HepG2 (cell line): Measurements from ENCODE around the gene TRAPPC4. TPM values are rescaled to one million over a fixed set of nuclear protein-coding genes. Genes with fewer than 3 reads are reported as not detected.

Experiments used
- ATF1 ChIP-seq: IDR thresholded peaks from 2 replicates; pipeline ENCODE4 v1.6.1; 2016; ENCODE audit warnings: mild to moderate bottlenecking, control low read depth
- BATF2 ChIP-seq: sonication (generic); formaldehyde crosslinking; IDR thresholded peaks from 2 replicates; pipeline ENCODE4 v1.8.0; 2022; ENCODE audit warnings: mild to moderate bottlenecking, missing genetic modification reagents, moderate library complexity
- EEA1 ChIP-seq: sonication (generic); formaldehyde crosslinking; IDR thresholded peaks from 2 replicates; pipeline ENCODE4 v1.5.1; 2020; ENCODE audit warnings: mild to moderate bottlenecking, missing genetic modification reagents, borderline replicate concordance
- ELF4 ChIP-seq: sonication (generic); formaldehyde crosslinking; IDR thresholded peaks from 2 replicates; pipeline ENCODE4 v1.5.0; 2020; ENCODE audit warnings: missing genetic modification reagents, mild to moderate bottlenecking, moderate library complexity, borderline replicate concordance
- HNRNPH1 ChIP-seq: fragments of 200-400 bp; formaldehyde crosslinking; optimal IDR thresholded peaks from 2 replicates; pipeline ENCODE3; 2017; ENCODE audit warnings: mild to moderate bottlenecking, low read depth, low read length
- KDM6A ChIP-seq: IDR thresholded peaks from 2 replicates; pipeline ENCODE4 v1.6.1; 2016; ENCODE audit warnings: low read depth
- MED8 ChIP-seq: sonication (generic); formaldehyde crosslinking; IDR thresholded peaks from 2 replicates; pipeline ENCODE4 v1.8.1; 2023; ENCODE audit warnings: mild to moderate bottlenecking, missing genetic modification reagents; ENCODE audit not compliant: insufficient replicate concordance
- NAIF1 ChIP-seq: sonication (generic); formaldehyde crosslinking; IDR thresholded peaks from 2 replicates; pipeline ENCODE4 v1.5.0; 2020; ENCODE audit warnings: mild to moderate bottlenecking, missing genetic modification reagents, borderline replicate concordance
- NFE2L1 ChIP-seq: sonication (generic); formaldehyde crosslinking; IDR thresholded peaks from 2 replicates; pipeline ENCODE4 v1.4.0; 2020; ENCODE audit warnings: missing genetic modification reagents, mild to moderate bottlenecking, borderline replicate concordance
- PCBP2 ChIP-seq: fragments of 200-400 bp; formaldehyde crosslinking; optimal IDR thresholded peaks from 2 replicates; pipeline ENCODE3; 2018; ENCODE audit warnings: low read length, low read depth; ENCODE audit not compliant: poor library complexity, severe bottlenecking
- PHF21A ChIP-seq: sonication (generic); formaldehyde crosslinking; IDR thresholded peaks from 2 replicates; pipeline ENCODE4 v1.5.0; 2020; ENCODE audit warnings: mild to moderate bottlenecking, missing genetic modification reagents
- POLR2AphosphoS5 ChIP-seq: IDR thresholded peaks from 2 replicates; pipeline ENCODE4 v1.6.1; 2012; ENCODE audit warnings: low read depth, low read length
- REST ChIP-seq, 2 experiments: IDR thresholded peaks; 2 replicates each; pipeline ENCODE4 v1.6.1; 2011 to 2012; ENCODE audit warnings: low read length in 2 of 2, borderline replicate concordance in 1 of 2, low read depth in 1 of 2, mild to moderate bottlenecking in 1 of 2, moderate library complexity in 1 of 2
- RNF2 ChIP-seq: fragments of 450-650 bp; conservative IDR thresholded peaks from 2 replicates; pipeline ENCODE4 v1.6.1; 2016; ENCODE audit warnings: low read depth
- SP2 ChIP-seq: sonication (generic); formaldehyde crosslinking; IDR thresholded peaks from 2 replicates; pipeline ENCODE4 v1.5.1; 2020; ENCODE audit warnings: mild to moderate bottlenecking, missing genetic modification reagents
- SRF ChIP-seq: IDR thresholded peaks from 2 replicates; pipeline ENCODE4 v1.6.1; 2011; ENCODE audit warnings: mild to moderate bottlenecking, low read depth, low read length, moderate library complexity
- THAP11 ChIP-seq: IDR thresholded peaks from 2 replicates; pipeline ENCODE4 v1.6.1; 2016; ENCODE audit warnings: missing biosample characterization, missing genetic modification reagents
- ZKSCAN1 ChIP-seq: fragments of 150-350 bp; IDR thresholded peaks from 2 replicates; pipeline ENCODE4 v1.6.1; 2014; ENCODE audit warnings: low read length
- ZKSCAN5 ChIP-seq: sonication (generic); formaldehyde crosslinking; IDR thresholded peaks from 2 replicates; pipeline ENCODE4 v1.5.1; 2020; ENCODE audit warnings: mild to moderate bottlenecking, missing genetic modification reagents
- ZNF136 ChIP-seq: sonication (generic); formaldehyde crosslinking; IDR thresholded peaks from 2 replicates; pipeline ENCODE4 v1.8.1; 2022; ENCODE audit warnings: low read depth, mild to moderate bottlenecking, moderate library complexity, missing genetic modification reagents
- ZNF138 ChIP-seq: sonication (generic); formaldehyde crosslinking; IDR thresholded peaks from 2 replicates; pipeline ENCODE4 v1.5.0; 2020; ENCODE audit warnings: mild to moderate bottlenecking, low read depth, missing genetic modification reagents
- ZNF235 ChIP-seq: sonication (generic); formaldehyde crosslinking; IDR thresholded peaks from 2 replicates; pipeline ENCODE4 v1.8.1; 2023; ENCODE audit warnings: mild to moderate bottlenecking, missing genetic modification reagents, borderline replicate concordance
- ZNF317 ChIP-seq: sonication (generic); formaldehyde crosslinking; IDR thresholded peaks from 2 replicates; pipeline ENCODE4 v1.5.0; 2020; ENCODE audit warnings: mild to moderate bottlenecking, missing genetic modification reagents
- ZNF33B ChIP-seq: sonication (generic); formaldehyde crosslinking; IDR thresholded peaks from 2 replicates; pipeline ENCODE4 v1.5.1; 2020; ENCODE audit warnings: mild to moderate bottlenecking, missing genetic modification reagents
- ZNF543 ChIP-seq: sonication (generic); formaldehyde crosslinking; IDR thresholded peaks from 2 replicates; pipeline ENCODE4 v1.4.0; 2020; ENCODE audit warnings: mild to moderate bottlenecking, missing genetic modification reagents
- ZNF550 ChIP-seq: sonication (generic); formaldehyde crosslinking; IDR thresholded peaks from 2 replicates; pipeline ENCODE4 v1.4.0; 2020; ENCODE audit warnings: mild to moderate bottlenecking, missing genetic modification reagents, borderline replicate concordance
- ZNF7 ChIP-seq: IDR thresholded peaks from 2 replicates; pipeline ENCODE4 v1.6.1; 2016; ENCODE audit warnings: missing biosample characterization, missing genetic modification reagents
- polyA plus RNA-seq, 8 experiments: library from polyadenylated mRNA; depleted of rRNA in 3 of 8; stranded (reverse) in 7 of 8; unstranded in 1 of 8; fragments of >200 nt; fragmentation: Illumina TruSeq in 4 of 8; extraction: Trizol in 4 of 8; gene quantifications; 2 replicates each; pipeline versions ENCODE4 v1.2.1 to v1.2.3, GENCODE V29; 2011 to 2016; ENCODE audit warnings: low read depth in 4 of 8, missing spikeins in 1 of 8, mixed read lengths in 1 of 8; ENCODE audit not compliant: insufficient read depth in 1 of 8
- total RNA-seq, 5 experiments: library from RNA; depleted of rRNA; stranded (reverse); fragments of >200 nt; fragmentation: Illumina TruSeq; extraction: Trizol; gene quantifications; 2 replicates each; pipeline ENCODE4 v1.2.3, GENCODE V29; 2016; ENCODE audit warnings: low read depth in 1 of 5

The TRAPPC4 gene
- total and polyA plus RNA-seq, 2 of the 13 experiments (the other 11 are each of a cell fraction or from before 2014, with no cell fraction given): 97.4 to 140 TPM

GRCh38 chr11:119018074-119018938, at the start of gene TRAPPC4, which contains the start of gene RPS25 (continued):
- no peak for TF ChIP-seq MED8 (CRISPR knock-in tag)
- peak; percentile 29; the same call in 1 of the 2 replicates for TF ChIP-seq ZNF235 (CRISPR knock-in tag)
- TF ChIP-seq ZNF136 (CRISPR knock-in tag): peak; percentile 69; the same call in 1 of the 2 replicates
- peak; percentile 69; the same call in 1 of the 2 replicates for TF ChIP-seq BATF2 (CRISPR knock-in tag)
- TF ChIP-seq PHF21A (CRISPR knock-in tag): peak; percentile 73; the same call in 1 of the 2 replicates
- TF ChIP-seq ZNF550 (CRISPR knock-in tag): no peak
- TF ChIP-seq ZKSCAN5 (CRISPR knock-in tag): no peak
- peak; percentile 92 for TF ChIP-seq ELF4 (CRISPR knock-in tag)
- no peak; the same call in 1 of the 2 replicates for TF ChIP-seq NFE2L1 (CRISPR knock-in tag)
- no peak for TF ChIP-seq KDM6A
- TF ChIP-seq ZNF7: peak; percentile 20; the same call in 1 of the 2 replicates
- TF ChIP-seq ZNF317: peak; percentile 35; the same call in 1 of the 2 replicates
- TF ChIP-seq ZNF138 (CRISPR knock-in tag): no peak
- TF ChIP-seq ZKSCAN1: no peak
- TF ChIP-seq POLR2AphosphoS5: peak; percentile 90
- peak; percentile 93 for TF ChIP-seq THAP11 (CRISPR knock-in tag)
- TF ChIP-seq SP2 (CRISPR knock-in tag): peak; percentile 79
- TF ChIP-seq NAIF1: no peak; the same call in 1 of the 2 replicates
- TF ChIP-seq EEA1 (CRISPR knock-in tag): no peak
- no peak; the same call in 1 of the 2 replicates for TF ChIP-seq ZNF543 (CRISPR knock-in tag)
- no peak for TF ChIP-seq PCBP2
- TF ChIP-seq REST (IDR thresholded peaks at IDR 0.05; ENCODE audit: borderline replicate concordance in 1 of 2, low read depth in 1 of 2, low read length in 2 of 2): peak in 1 of 2 experiments; percentile 53; a peak in 1 of 4 replicates
- TF ChIP-seq ZNF33B (CRISPR knock-in tag): 0 out of 2 replicates have a peak, but pooled peaks have one; percentile 70
- 0 out of 2 replicates have a peak, but pooled peaks have one; percentile 45 for TF ChIP-seq RNF2
- peak; percentile 87 for TF ChIP-seq ATF1 (CRISPR knock-in tag)
- 0 out of 2 replicates have a peak, but pooled peaks have one; percentile 39 for TF ChIP-seq SRF
- no peak for TF ChIP-seq HNRNPH1
